Gastrocnemius medialis (tissue), 4 donors: ENCODE measurements around the gene SLC19A3. TPM values are rescaled to one million over a fixed set of nuclear protein-coding genes. Genes with fewer than 3 reads are reported as not detected.

Experiments
- ATAC-seq, 2 donors: fragments of 150-250 bp; one replicate each; pipeline ENCODE4 v1.9.1; 2016
- DNase-seq, 2 donors: peaks; one replicate each; pipeline ENCODE4 v3.0.0-alpha.2; 2019
- H3K27ac ChIP-seq, 4 donors: fragments of 200-600 bp; sonication (generic); 1 replicate in 1 of 4; 2 replicates in 3 of 4; pipeline ENCODE4 v1.5.1; 2016 to 2018; ENCODE audit warnings: mild to moderate bottlenecking in 2 of 4, moderate library complexity in 1 of 4
- H3K27me3 ChIP-seq, 3 donors: fragments of 200-600 bp; sonication (generic) in 2 of 3; 1 replicate in 1 of 3; 2 replicates in 2 of 3; pipeline versions ENCODE4 v1.5.1 to v1.6.0; 2016 to 2019; ENCODE audit warnings: mild to moderate bottlenecking in 1 of 3, moderate library complexity in 1 of 3
- H3K36me3 ChIP-seq, 2 donors: fragments of 200-600 bp; sonication (generic) in 1 of 2; one replicate each; pipeline ENCODE4 v1.5.1; 2017 to 2018
- H3K4me1 ChIP-seq, 2 donors: fragments of 200-600 bp; sonication (generic) in 1 of 2; one replicate each; pipeline ENCODE4 v1.5.1; 2016 to 2017; ENCODE audit warnings: mild to moderate bottlenecking in 2 of 2
- H3K4me3 ChIP-seq, 4 donors: fragments of 200-600 bp; sonication (generic) in 3 of 4; 1 replicate in 1 of 4; 2 replicates in 3 of 4; pipeline ENCODE4 v1.5.1; 2016 to 2019; ENCODE audit warnings: mild to moderate bottlenecking in 2 of 4
- H3K9me3 ChIP-seq, 3 donors: fragments of 200-600 bp; sonication (generic) in 2 of 3; 1 replicate in 1 of 3; 2 replicates in 2 of 3; pipeline ENCODE4 v1.5.1; 2016 to 2019
- CTCF ChIP-seq, 5 experiments: fragments of 450-650 bp in 3 of 5; fragments of 200-600 bp in 2 of 5; sonication (generic) in 2 of 5; IDR thresholded peaks in 4 of 5; conservative IDR thresholded peaks in 1 of 5; 1 replicate in 4 of 5; 2 replicates in 1 of 5; pipeline ENCODE4 v1.5.1; 2016 to 2019; ENCODE audit warnings: antibody characterized with exemption in 5 of 5, mild to moderate bottlenecking in 3 of 5, moderate library complexity in 3 of 5
- POLR2A ChIP-seq, 2 donors: fragments of 450-650 bp; IDR thresholded peaks; one replicate each; pipeline ENCODE4 v1.6.1; 2017; ENCODE audit warnings: antibody characterized with exemption in 2 of 2, mild to moderate bottlenecking in 2 of 2, moderate library complexity in 2 of 2
- in situ Hi-C, 4 donors: fragments of 200-750 bp; cut with MboI; loops; one replicate each; pipeline versions ENCODE4 v1.15.0 to v1.8.0; 2017; ENCODE audit warnings: low sequenced_read_pairs in 4 of 4
- intact Hi-C: fragments of 100-400 bp; cut with DNase I; formaldehyde crosslinking; loops from one replicate; pipeline ENCODE4 v1.15.1; 2023; ENCODE audit warnings: low total_unique reads
- total RNA-seq, 4 donors: library from RNA; depleted of rRNA; stranded (reverse); fragments of >200 nt; gene quantifications; one replicate each; pipeline versions ENCODE4 v1.1.0 to v1.2.3, GENCODE V29; 2016

The SLC19A3 gene
- total RNA-seq, 4 donors from 2014 or later = 0.20 to 0.82 (median 0.80) TPM; not detected in 1

- no peak for DNase-seq
- H3K9me3 ChIP-seq = no peaks in the 10 kb centered on the region
- in situ Hi-C loops = loop anchor here in 1 of 4 donors (10.0 kb wide), 1 partner anchor 104 kb away; no protein-coding TSS in a partner anchor
- no peaks in the 10 kb centered on the region for H3K27me3 ChIP-seq
- intact Hi-C loops = no loop called here
- ATAC-seq = no peak
- H3K4me1 ChIP-seq = no peaks in the 10 kb centered on the region
- no peak overlapping the region for H3K27ac ChIP-seq
- H3K36me3 ChIP-seq = no peaks in the 10 kb centered on the region
- TF ChIP-seq CTCF (IDR thresholded peaks at IDR 0.05 in 4 of 5, conservative IDR thresholded peaks at IDR 0.05 in 1 of 5) (no peak), POLR2A (IDR thresholded peaks at IDR 0.05) (no peak)
- H3K4me3 ChIP-seq = no peak overlapping the region
Measured at GRCh38 chr2:227661025-227661649, 56.7 kb downstream of the SLC19A3 start.

- ATAC-seq = no peak
- Histone ChIP-seq H3K4me3 (no peak overlapping the region), H3K9me3 (no peaks in the 10 kb centered on the region), H3K27ac (no peak overlapping the region), H3K27me3 (no peaks in the 10 kb centered on the region), H3K4me1 (no peaks in the 10 kb centered on the region), H3K36me3 (no peaks in the 10 kb centered on the region)
- in situ Hi-C loops = loop anchor here in 1 of 4 donors (10.0 kb wide), 1 partner anchor 107 kb away; no protein-coding TSS in a partner anchor
- no peak for TF ChIP-seq POLR2A (IDR thresholded peaks at IDR 0.05)
- no peak for TF ChIP-seq CTCF (IDR thresholded peaks at IDR 0.05 in 4 of 5, conservative IDR thresholded peaks at IDR 0.05 in 1 of 5)
- intact Hi-C loops = loop anchor here (5.0 kb wide), 1 partner anchor 185 kb away; the partner anchor contains the start of gene AGFG1
- no peak for DNase-seq
Measured at GRCh38 chr2:227657199-227657845, 60.5 kb downstream of the SLC19A3 start.

GRCh38 chr2:227655454-227655853 lies 62.4 kb downstream of the SLC19A3 start:
- TF ChIP-seq POLR2A (IDR thresholded peaks at IDR 0.05) = no peak
- TF ChIP-seq CTCF (IDR thresholded peaks at IDR 0.05 in 4 of 5, conservative IDR thresholded peaks at IDR 0.05 in 1 of 5) = no peak
- Histone ChIP-seq H3K27me3 (no peaks in the 10 kb centered on the region), H3K4me3 (no peak overlapping the region), H3K36me3 (no peaks in the 10 kb centered on the region), H3K9me3 (no peaks in the 10 kb centered on the region), H3K4me1 (no peaks in the 10 kb centered on the region), H3K27ac (no peak overlapping the region)
- ATAC-seq (peak; percentile 83 to 85), DNase-seq (peak; percentile 11 to 24)
- intact Hi-C loops = loop anchor here (5.0 kb wide), 1 partner anchor 183 kb away; the partner anchor contains the start of gene AGFG1
- in situ Hi-C loops = loop anchor here in 1 of 4 donors (10.0 kb wide), 1 partner anchor 109 kb away; no protein-coding TSS in a partner anchor

- no peak for ATAC-seq
- Histone ChIP-seq H3K4me1 (no peaks in the 10 kb centered on the region), H3K27ac (no peak overlapping the region), H3K27me3 (no peaks in the 10 kb centered on the region), H3K9me3 (no peaks in the 10 kb centered on the region), H3K36me3 (no peaks in the 10 kb centered on the region), H3K4me3 (no peak overlapping the region)
- in situ Hi-C loops (loop anchor here in 1 of 4 donors (10.0 kb wide), 1 partner anchor 110 kb away; no protein-coding TSS in a partner anchor), intact Hi-C loops (no loop called here)
- DNase-seq = no peak
- TF ChIP-seq CTCF (IDR thresholded peaks at IDR 0.05 in 4 of 5, conservative IDR thresholded peaks at IDR 0.05 in 1 of 5) (no peak), POLR2A (IDR thresholded peaks at IDR 0.05) (no peak)
Measured at GRCh38 chr2:227654426-227654825, 63.4 kb downstream of the SLC19A3 start.
